ENCODE measurements around the gene SSBP4. TPM values are rescaled to one million over a fixed set of nuclear protein-coding genes. Genes with fewer than 3 reads are reported as not detected.
"Not testable (repeated sequence)": the region's sequence is repeated elsewhere in the genome, so short reads cannot be mapped to it uniquely, and the experiment has no call there.

Gene SSBP4
- total RNA-seq, 2 experiments from 2014 or later, result 140 to 153 TPM

DNA sequence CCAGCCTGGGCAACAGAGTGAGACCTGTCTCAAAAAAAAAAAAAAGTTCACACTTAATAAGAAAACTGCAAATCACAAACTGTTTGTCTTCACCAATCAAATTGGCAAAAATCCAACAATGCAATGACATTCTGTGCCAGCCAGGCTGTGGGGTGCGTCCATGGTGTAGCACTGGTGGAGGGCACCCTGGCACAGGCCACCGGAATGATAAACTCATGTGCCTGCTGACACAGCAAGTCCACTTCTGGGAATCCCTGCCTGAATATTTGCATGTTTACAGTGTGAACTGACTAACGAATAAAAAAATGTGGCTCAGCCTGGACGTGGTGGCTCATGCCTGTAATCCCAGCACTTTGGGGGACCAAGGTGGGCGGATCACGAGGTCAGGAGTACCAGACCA, 20.2 kb upstream of the SSBP4 start:
- Mint-ChIP-seq H3K36me3 (ENCODE audit: low read depth) (no peaks in the 10 kb centered on the region), H3K27me3 (peaks cover 18% of the 10 kb centered on the region), H3K27ac (no peak overlapping the region), H3K4me3 (no peak overlapping the region), H3K4me1 (peaks cover 16% of the 10 kb centered on the region), H3K9me3 (no peaks in the 10 kb centered on the region)
- no peak for DNase-seq
- ChIA-PET CTCF (no interaction called here), POLR2A (no interaction called here)

- Mint-ChIP-seq H3K27me3 (peaks cover 15% of the 10 kb centered on the region), H3K4me1 (peaks cover 16% of the 10 kb centered on the region), H3K36me3 (ENCODE audit: low read depth) (no peaks in the 10 kb centered on the region), H3K27ac (no peak overlapping the region), H3K9me3 (no peaks in the 10 kb centered on the region), H3K4me3 (no peak overlapping the region)
- POLR2A ChIA-PET, result interaction anchor here (1.2 kb wide), 1 partner anchor 15 kb away, joined by 3 read pairs; no protein-coding TSS in a partner anchor
- no peak for DNase-seq
- CTCF ChIA-PET, result interaction anchor here (0.9 to 2.6 kb wide), 4 partner anchors 9 to 73 kb away, joined by 3 to 9 read pairs (median 4); no protein-coding TSS in a partner anchor
Observed at GRCh38 chr19:18401580-18402112, 17.6 kb upstream of the SSBP4 start.

DNA sequence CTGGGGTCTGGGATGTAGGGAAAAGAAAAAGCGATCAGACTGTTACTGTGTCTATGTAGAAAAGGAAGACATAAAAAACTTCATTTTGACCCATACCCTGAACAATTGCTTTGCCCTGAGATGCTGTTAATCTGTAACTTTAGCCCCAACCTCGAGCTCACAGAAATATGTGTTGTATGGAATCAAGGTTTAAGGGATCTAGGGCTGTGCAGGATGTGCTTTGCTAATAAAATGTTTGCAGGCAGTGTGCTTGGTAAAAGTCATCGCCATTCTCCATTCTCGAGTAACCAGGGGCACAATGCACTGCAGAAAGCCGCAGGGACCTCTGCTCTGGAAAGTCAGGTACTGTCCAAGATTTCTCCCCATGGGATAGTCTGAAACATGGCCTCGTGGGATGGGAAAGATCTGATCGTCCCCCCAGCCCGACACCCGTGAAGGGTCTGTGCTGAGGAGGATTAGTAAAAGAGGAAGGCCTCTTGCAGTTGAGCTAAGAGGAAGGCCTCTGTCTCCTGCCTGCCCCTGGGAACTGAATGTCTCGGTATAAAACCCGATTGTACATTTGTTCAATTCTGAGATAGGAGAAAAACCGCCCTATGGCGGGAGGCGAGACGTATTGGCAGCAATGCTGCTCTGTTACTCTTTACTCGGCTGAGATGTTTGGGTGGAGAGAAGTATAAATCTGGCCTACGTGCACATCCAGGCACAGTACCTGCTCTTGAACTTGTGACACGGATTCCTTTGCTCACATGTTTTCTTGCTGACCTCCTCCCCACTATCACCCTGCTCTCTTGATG, 16.5 kb upstream of the SSBP4 start:
- ChIA-PET CTCF (interaction anchor here (1.3 kb wide), 1 partner anchor 14 kb away, joined by 3 read pairs; no protein-coding TSS in a partner anchor), POLR2A (interaction anchor here (1.2 kb wide), 1 partner anchor 14 kb away, joined by 3 read pairs; no protein-coding TSS in a partner anchor)
- not testable (repeated sequence) for H3K4me3 Mint-ChIP-seq; H3K36me3 Mint-ChIP-seq (ENCODE audit: low read depth); DNase-seq; H3K27me3 Mint-ChIP-seq; H3K9me3 Mint-ChIP-seq; H3K27ac Mint-ChIP-seq
- H3K4me1 Mint-ChIP-seq, result peaks cover 13% of the 10 kb centered on the region

GRCh38 chr19:18405754-18406153, 13.4 kb upstream of the SSBP4 start:
- H3K27ac Mint-ChIP-seq; H3K4me3 Mint-ChIP-seq; H3K27me3 Mint-ChIP-seq; H3K36me3 Mint-ChIP-seq (ENCODE audit: low read depth); DNase-seq; H3K9me3 Mint-ChIP-seq; POLR2A ChIA-PET: not testable (repeated sequence)
- H3K4me1 Mint-ChIP-seq, result peaks cover 15% of the 10 kb centered on the region
- CTCF ChIA-PET, result interaction anchor here (0.6 to 0.7 kb wide), 3 partner anchors 17 to 161 kb away, joined by 3 to 5 read pairs (median 3); no protein-coding TSS in a partner anchor

- CTCF ChIA-PET, result interaction anchor here (0.7 to 1.1 kb wide), 2 partner anchors 127 to 214 kb away, joined by 3 read pairs; partner anchors contain the start of gene MPV17L2
- no peak overlapping the region for H3K4me3 Mint-ChIP-seq
- no peaks in the 10 kb centered on the region for H3K36me3 Mint-ChIP-seq (ENCODE audit: low read depth)
- POLR2A ChIA-PET, result no interaction called here
- H3K27ac Mint-ChIP-seq, result no peak overlapping the region
- H3K27me3 Mint-ChIP-seq, result peaks cover 5% of the 10 kb centered on the region
- no peaks in the 10 kb centered on the region for H3K9me3 Mint-ChIP-seq
- peaks cover 7% of the 10 kb centered on the region for H3K4me1 Mint-ChIP-seq
- DNase-seq, result no peak
Observed at GRCh38 chr19:18406749-18407148, 12.4 kb upstream of the SSBP4 start.

DNA sequence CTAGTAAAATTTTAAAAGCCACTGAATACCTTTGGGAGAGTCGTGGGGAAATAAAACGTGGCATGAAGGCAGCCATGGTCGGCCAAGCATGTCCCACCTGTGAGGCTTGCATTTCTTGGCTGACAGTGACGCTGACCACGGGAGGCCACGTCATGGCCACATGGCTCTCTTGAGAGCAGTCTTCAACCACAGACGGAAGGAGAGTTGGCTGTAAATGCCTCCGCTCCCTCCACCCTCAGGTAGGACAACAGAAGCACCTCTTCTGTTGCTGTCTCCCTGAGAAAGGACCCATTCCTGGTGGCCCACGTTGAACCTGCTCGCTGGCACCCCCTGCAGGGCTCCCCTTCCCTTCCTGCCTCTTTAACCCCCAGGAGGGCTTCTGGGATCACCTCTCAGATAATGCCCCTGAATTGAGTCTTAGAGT, 11.1 kb upstream of the SSBP4 start:
- Mint-ChIP-seq H3K27ac (no peak overlapping the region), H3K27me3 (peaks cover 10% of the 10 kb centered on the region), H3K4me3 (no peak overlapping the region), H3K9me3 (no peaks in the 10 kb centered on the region), H3K36me3 (ENCODE audit: low read depth) (no peaks in the 10 kb centered on the region), H3K4me1 (peaks cover 7% of the 10 kb centered on the region)
- CTCF ChIA-PET, result no interaction called here
- DNase-seq, result no peak
- POLR2A ChIA-PET, result no interaction called here

- POLR2A ChIA-PET, result interaction anchor here (1.2 to 2.5 kb wide), 5 partner anchors 9 to 208 kb away, joined by 3 to 9 read pairs (median 5); partner anchors contain the start of gene RAB3A
- CTCF ChIA-PET, result interaction anchor here (0.7 to 6.5 kb wide), 9 partner anchors 8 to 220 kb away, joined by 3 to 58 read pairs (median 6); partner anchors contain the start of genes GDF15, JUND and RAB3A
- H3K4me1 Mint-ChIP-seq, result peaks cover 43% of the 10 kb centered on the region
Observed at GRCh38 chr19:18412610-18413239, 6.5 kb upstream of the SSBP4 start.

GRCh38 chr19:18414504-18415177, 4.6 kb upstream of the SSBP4 start:
- Mint-ChIP-seq H3K9me3 (no peaks in the 10 kb centered on the region), H3K4me1 (peaks cover 56% of the 10 kb centered on the region), H3K4me3 (no peak overlapping the region), H3K36me3 (ENCODE audit: low read depth) (no peaks in the 10 kb centered on the region), H3K27me3 (peaks cover 23% of the 10 kb centered on the region), H3K27ac (peak overlapping the region; percentile 64)
- ChIA-PET CTCF (interaction anchor here (0.6 to 6.5 kb wide), 7 partner anchors 27 to 930 kb away, joined by 3 to 58 read pairs (median 4); partner anchors contain the start of genes GDF15, JUND and RAB3A), POLR2A (interaction anchor here (0.5 to 9.6 kb wide), 8 partner anchors 8 to 418 kb away, joined by 3 to 115 read pairs (median 6); partner anchors contain the start of genes JUND, LSM4 and UPF1)
- DNase-seq, result peak; percentile 60

More at GRCh38 chr19:18412610-18413239, 6.5 kb upstream of the SSBP4 start:
- DNase-seq, result no peak
- Mint-ChIP-seq H3K36me3 (ENCODE audit: low read depth) (no peaks in the 10 kb centered on the region), H3K4me3 (no peak overlapping the region), H3K9me3 (no peaks in the 10 kb centered on the region), H3K27ac (no peak overlapping the region), H3K27me3 (peaks cover 23% of the 10 kb centered on the region)

DNA sequence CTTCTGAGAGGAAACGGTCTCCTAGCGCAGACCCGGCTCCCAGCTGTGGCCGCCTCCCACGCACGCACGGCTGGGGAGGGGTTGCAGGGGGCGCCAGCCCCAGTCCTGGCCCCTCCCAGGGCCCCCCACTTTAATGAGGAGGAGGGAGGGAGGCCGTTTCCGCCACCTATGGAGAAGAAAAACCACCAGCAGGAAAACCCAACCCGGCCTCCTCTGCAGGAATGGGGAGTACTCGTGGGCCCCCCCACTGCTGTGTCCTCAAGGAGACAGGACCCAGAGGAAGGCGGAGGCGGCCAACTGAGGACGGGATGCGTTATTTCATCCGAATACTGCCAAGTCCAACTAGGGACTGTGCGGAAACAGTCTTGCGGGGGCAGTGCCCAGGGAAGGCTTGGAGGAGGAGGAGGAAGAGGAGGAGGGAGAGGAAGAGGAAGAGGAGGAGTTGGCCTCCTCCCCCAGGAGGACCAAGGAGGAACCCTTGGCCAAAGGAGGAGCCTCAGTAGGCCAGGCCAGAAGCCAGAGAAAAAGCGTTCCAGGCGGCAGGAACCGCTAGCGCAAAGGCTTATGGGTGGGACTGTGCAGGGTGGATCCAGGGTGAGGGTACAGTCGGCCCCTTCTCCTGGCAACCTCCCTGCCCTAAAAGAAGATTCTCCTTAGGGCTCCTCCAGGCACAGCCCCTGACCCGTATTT, 3.9 kb upstream of the SSBP4 start:
- Mint-ChIP-seq H3K4me1 (peaks cover 58% of the 10 kb centered on the region), H3K27me3 (peaks cover 23% of the 10 kb centered on the region), H3K27ac (peak overlapping the region; percentile 78), H3K36me3 (ENCODE audit: low read depth) (peaks cover 3% of the 10 kb centered on the region), H3K9me3 (no peaks in the 10 kb centered on the region), H3K4me3 (peak overlapping the region; percentile 53)
- no peak for DNase-seq
- CTCF ChIA-PET, result interaction anchor here (0.7 to 6.5 kb wide), 5 partner anchors 28 to 432 kb away, joined by 3 to 58 read pairs (median 16); partner anchors contain the start of genes GDF15 and JUND
- POLR2A ChIA-PET, result interaction anchor here (0.5 to 9.6 kb wide), 8 partner anchors 8 to 417 kb away, joined by 3 to 115 read pairs (median 6); partner anchors contain the start of genes JUND, LSM4 and UPF1

GRCh38 chr19:18416778-18417249, 2.4 kb upstream of the SSBP4 start:
- POLR2A ChIA-PET, result interaction anchor here (0.7 to 9.6 kb wide), 12 partner anchors 12 to 416 kb away, joined by 3 to 115 read pairs (median 4); partner anchors contain the start of genes ELL, JUND and PIK3R2
- peak; percentile 72 for DNase-seq
- no peaks in the 10 kb centered on the region for H3K9me3 Mint-ChIP-seq
- CTCF ChIA-PET, result interaction anchor here (0.7 to 3.9 kb wide), 6 partner anchors 15 to 304 kb away, joined by 3 to 18 read pairs (median 3); no protein-coding TSS in a partner anchor
- H3K27me3 Mint-ChIP-seq, result peaks cover 18% of the 10 kb centered on the region
- H3K4me3 Mint-ChIP-seq, result peak overlapping the region; percentile 67
- peaks cover 67% of the 10 kb centered on the region for H3K4me1 Mint-ChIP-seq
- H3K27ac Mint-ChIP-seq, result peak overlapping the region; percentile 79
- peaks cover 5% of the 10 kb centered on the region for H3K36me3 Mint-ChIP-seq (ENCODE audit: low read depth)

DNA sequence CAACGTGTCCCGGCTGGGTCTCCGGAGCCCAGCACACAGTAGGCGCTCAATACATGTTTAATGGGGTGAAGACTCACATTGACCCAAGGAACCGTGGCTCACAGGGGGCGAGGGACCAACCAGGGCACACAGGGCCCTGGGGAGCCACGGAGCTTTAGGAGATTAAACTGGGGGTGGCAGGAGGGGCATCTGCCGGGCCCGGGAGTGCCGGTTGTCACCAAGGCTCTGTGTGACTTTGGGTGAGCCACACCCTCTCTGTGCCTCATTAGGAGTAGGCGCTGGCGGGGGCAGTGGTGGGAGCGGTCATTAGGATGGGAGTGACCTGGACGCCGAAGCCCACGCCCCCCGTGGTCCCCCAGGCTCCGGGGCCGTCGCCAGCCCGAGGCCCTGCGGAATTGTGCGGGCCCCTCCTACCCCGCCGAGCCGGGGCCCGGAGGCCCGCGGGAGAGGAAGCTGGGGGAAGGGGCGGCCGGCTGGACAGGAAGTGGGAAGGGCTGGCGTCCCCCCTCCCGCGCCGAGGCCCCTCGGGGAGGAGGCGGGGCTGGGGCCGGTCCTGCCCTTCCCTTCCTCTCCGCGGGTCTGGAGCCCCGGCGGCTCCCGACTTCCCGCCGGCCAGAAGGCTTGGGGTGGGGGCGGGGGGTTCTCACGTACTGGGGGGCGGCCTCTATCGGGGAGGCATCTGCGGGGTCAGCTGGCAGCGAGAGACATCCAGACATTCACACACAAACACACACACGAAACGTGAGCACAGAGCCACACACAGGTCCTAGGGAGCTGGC, 1.8 kb upstream of the SSBP4 start:
- peak overlapping the region; percentile 86 for H3K27ac Mint-ChIP-seq
- peak overlapping the region; percentile 74 for H3K4me3 Mint-ChIP-seq
- H3K4me1 Mint-ChIP-seq, result peaks cover 73% of the 10 kb centered on the region
- peaks cover 17% of the 10 kb centered on the region for H3K27me3 Mint-ChIP-seq
- peaks cover 5% of the 10 kb centered on the region for H3K36me3 Mint-ChIP-seq (ENCODE audit: low read depth)
- POLR2A ChIA-PET, result interaction anchor here (0.7 to 9.6 kb wide), 16 partner anchors 11 to 415 kb away, joined by 3 to 115 read pairs (median 4); partner anchors contain the start of genes ELL, JUND, LSM4 and PIK3R2
- DNase-seq, result peak; percentile 58
- CTCF ChIA-PET, result interaction anchor here (0.7 to 3.9 kb wide), 9 partner anchors 16 to 304 kb away, joined by 3 to 18 read pairs (median 3); no protein-coding TSS in a partner anchor
- no peaks in the 10 kb centered on the region for H3K9me3 Mint-ChIP-seq
